T-helper 1 cell treated with Interleukin-12 subunit alpha and Interleukin-12 subunit beta and Interleukin-4 antibody, amounts not matched to agents 30 μg/mL and 1 μg/mL, for 36 hours (primary cell): ENCODE measurements around the gene NKG7.

ENCODE experiments used
- H3K27ac Mint-ChIP-seq: one replicate; pipeline ENCODE4 v1.8.0; 2021; ENCODE audit warnings: mild to moderate bottlenecking, mixed read lengths
- H3K27me3 Mint-ChIP-seq: one replicate; pipeline ENCODE4 v1.8.0; 2021; ENCODE audit warnings: low read depth, mixed read lengths
- H3K36me3 Mint-ChIP-seq: one replicate; pipeline ENCODE4 v1.8.0; 2021; ENCODE audit warnings: low read depth, mixed read lengths
- H3K4me1 Mint-ChIP-seq: one replicate; pipeline ENCODE4 v1.8.0; 2021; ENCODE audit warnings: low read depth, mixed read lengths
- H3K4me3 Mint-ChIP-seq: one replicate; pipeline ENCODE4 v1.8.0; 2021; ENCODE audit warnings: mild to moderate bottlenecking, moderate library complexity, mixed read lengths
- H3K9me3 Mint-ChIP-seq: one replicate; pipeline ENCODE4 v1.8.0; 2021; ENCODE audit warnings: mixed read lengths

Gene NKG7

GRCh38 chr19:51357952-51358351 is 14.5 kb downstream of the NKG7 start:
- Mint-ChIP-seq H3K4me3 (no peak overlapping the region), H3K4me1 (peaks cover 15% of the 10 kb centered on the region), H3K27ac (no peak overlapping the region), H3K27me3 (no peaks in the 10 kb centered on the region), H3K36me3 (no peaks in the 10 kb centered on the region), H3K9me3 (no peaks in the 10 kb centered on the region)

- Mint-ChIP-seq H3K4me3 (no peak overlapping the region), H3K4me1 (peaks cover 6% of the 10 kb centered on the region), H3K36me3 (peaks cover 9% of the 10 kb centered on the region), H3K9me3 (no peaks in the 10 kb centered on the region), H3K27ac (no peak overlapping the region), H3K27me3 (no peaks in the 10 kb centered on the region)
These were observed 16.2 kb downstream of the NKG7 start for GRCh38 chr19:51356159-51356801.

DNA sequence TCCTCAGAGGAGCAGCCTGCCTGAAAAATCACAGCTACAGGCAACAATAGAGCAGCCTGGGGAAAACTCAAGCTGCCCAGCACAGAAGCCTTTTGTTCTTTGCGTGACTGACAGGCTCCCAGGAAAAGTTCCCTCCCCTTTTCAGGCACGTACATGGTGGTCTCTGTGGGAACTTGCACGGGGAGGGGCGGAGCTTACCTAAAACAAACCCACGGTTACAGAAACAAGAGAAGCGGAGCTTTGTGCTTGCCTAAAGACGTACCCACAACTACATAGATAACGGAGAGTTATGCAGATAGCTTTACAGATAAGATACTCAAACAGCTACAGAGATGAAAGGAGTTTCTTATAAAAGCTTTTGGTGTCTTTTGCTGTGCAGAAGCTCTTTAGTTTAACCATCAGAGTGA is 17.7 kb downstream of the NKG7 start:
- no peaks in the 10 kb centered on the region for H3K9me3 Mint-ChIP-seq
- peaks cover 15% of the 10 kb centered on the region for H3K36me3 Mint-ChIP-seq
- peak overlapping the region; percentile 9 for H3K27ac Mint-ChIP-seq
- peak overlapping the region; percentile 7 for H3K4me3 Mint-ChIP-seq
- peaks cover 6% of the 10 kb centered on the region for H3K4me1 Mint-ChIP-seq
- no peaks in the 10 kb centered on the region for H3K27me3 Mint-ChIP-seq

DNA sequence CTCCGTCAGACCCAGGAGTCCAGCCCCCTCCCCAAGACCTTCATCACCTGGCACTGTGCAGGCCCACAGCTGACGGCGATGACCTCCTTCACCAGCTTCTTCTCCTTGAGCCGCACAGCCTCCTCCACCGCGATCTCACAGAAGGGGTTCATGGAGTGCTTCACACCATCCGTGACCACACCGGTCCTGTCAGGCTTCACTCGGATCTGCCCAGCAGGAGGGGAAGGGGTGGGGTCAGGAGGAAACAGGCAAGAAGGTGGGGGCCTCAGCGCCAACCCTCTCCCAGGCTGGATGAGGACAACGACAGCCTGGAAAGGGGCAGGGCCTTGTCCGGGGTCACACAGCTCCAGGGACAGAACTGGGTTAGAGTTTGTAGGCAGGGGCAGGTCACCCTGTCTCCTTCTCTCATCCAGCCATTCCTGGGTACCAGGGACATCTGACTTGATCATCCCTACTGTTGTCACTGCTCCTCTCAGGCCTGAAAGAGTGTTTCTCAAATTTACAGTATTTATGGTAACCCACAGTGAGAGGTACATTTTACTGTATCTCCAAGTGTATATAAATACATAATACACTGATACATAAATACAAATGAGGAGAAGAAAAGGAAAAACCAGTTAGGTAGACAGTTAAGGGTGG is 18.2 kb downstream of the NKG7 start:
- Mint-ChIP-seq H3K36me3 (peaks cover 15% of the 10 kb centered on the region), H3K4me3 (no peak overlapping the region), H3K4me1 (peaks cover 6% of the 10 kb centered on the region), H3K27me3 (no peaks in the 10 kb centered on the region), H3K9me3 (no peaks in the 10 kb centered on the region), H3K27ac (no peak overlapping the region)

- no peak overlapping the region for H3K4me3 Mint-ChIP-seq
- no peak overlapping the region for H3K27ac Mint-ChIP-seq
- no peaks in the 10 kb centered on the region for H3K27me3 Mint-ChIP-seq
- H3K9me3 Mint-ChIP-seq, result no peaks in the 10 kb centered on the region
- H3K36me3 Mint-ChIP-seq, result peaks cover 15% of the 10 kb centered on the region
- peaks cover 6% of the 10 kb centered on the region for H3K4me1 Mint-ChIP-seq
These were observed 19.6 kb downstream of the NKG7 start for GRCh38 chr19:51352783-51353360.

- no peaks in the 10 kb centered on the region for H3K9me3 Mint-ChIP-seq
- no peak overlapping the region for H3K4me3 Mint-ChIP-seq
These were observed 21.0 kb downstream of the NKG7 start for GRCh38 chr19:51351266-51351990.

GRCh38 chr19:51347209-51347928 is 25.1 kb downstream of the NKG7 start:
- peaks cover 3% of the 10 kb centered on the region for H3K27me3 Mint-ChIP-seq
- no peak overlapping the region for H3K27ac Mint-ChIP-seq
- no peaks in the 10 kb centered on the region for H3K9me3 Mint-ChIP-seq
- no peaks in the 10 kb centered on the region for H3K4me1 Mint-ChIP-seq
- no peak overlapping the region for H3K4me3 Mint-ChIP-seq
- H3K36me3 Mint-ChIP-seq, result peaks cover 23% of the 10 kb centered on the region

More at GRCh38 chr19:51351266-51351990, 21.0 kb downstream of the NKG7 start:
- Mint-ChIP-seq H3K27me3 (no peaks in the 10 kb centered on the region), H3K4me1 (peaks cover 6% of the 10 kb centered on the region), H3K27ac (no peak overlapping the region), H3K36me3 (peaks cover 18% of the 10 kb centered on the region)

- no peak overlapping the region for H3K4me3 Mint-ChIP-seq
- peaks cover 18% of the 10 kb centered on the region for H3K36me3 Mint-ChIP-seq
- no peak overlapping the region for H3K27ac Mint-ChIP-seq
- peaks cover 5% of the 10 kb centered on the region for H3K27me3 Mint-ChIP-seq
- no peaks in the 10 kb centered on the region for H3K4me1 Mint-ChIP-seq
- no peaks in the 10 kb centered on the region for H3K9me3 Mint-ChIP-seq
These were observed 25.7 kb downstream of the NKG7 start for GRCh38 chr19:51346742-51347141.

DNA sequence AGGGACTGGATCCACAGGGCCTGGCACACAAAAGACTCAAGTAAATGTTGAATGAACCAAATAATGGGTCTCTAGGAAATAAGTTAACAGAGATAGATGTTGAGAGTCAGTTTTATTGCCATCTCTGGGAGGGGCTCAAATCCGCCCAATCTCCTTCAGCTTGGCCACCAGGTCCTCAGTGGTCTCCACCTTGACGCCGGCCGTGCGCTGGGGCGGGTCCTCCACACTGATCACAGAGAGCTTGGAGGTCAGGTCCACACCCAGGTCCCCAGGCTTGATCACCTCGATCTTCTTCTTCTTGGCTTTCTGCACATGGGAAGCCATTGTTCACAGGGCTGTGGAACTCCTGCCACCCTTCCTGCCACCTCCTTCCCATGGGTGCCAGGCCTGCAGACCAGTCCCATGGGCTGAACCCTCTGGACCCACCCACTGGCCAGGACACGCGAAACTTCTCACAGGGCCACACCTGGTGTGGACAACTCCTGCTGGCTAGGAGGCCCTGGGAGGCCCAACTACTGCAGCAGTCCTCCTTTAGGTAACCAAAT is 27.3 kb downstream of the NKG7 start:
- no peak overlapping the region for H3K4me3 Mint-ChIP-seq
- H3K4me1 Mint-ChIP-seq, result no peaks in the 10 kb centered on the region
- H3K9me3 Mint-ChIP-seq, result no peaks in the 10 kb centered on the region
- H3K36me3 Mint-ChIP-seq, result peaks cover 13% of the 10 kb centered on the region
- H3K27me3 Mint-ChIP-seq, result peaks cover 13% of the 10 kb centered on the region
- no peak overlapping the region for H3K27ac Mint-ChIP-seq

DNA sequence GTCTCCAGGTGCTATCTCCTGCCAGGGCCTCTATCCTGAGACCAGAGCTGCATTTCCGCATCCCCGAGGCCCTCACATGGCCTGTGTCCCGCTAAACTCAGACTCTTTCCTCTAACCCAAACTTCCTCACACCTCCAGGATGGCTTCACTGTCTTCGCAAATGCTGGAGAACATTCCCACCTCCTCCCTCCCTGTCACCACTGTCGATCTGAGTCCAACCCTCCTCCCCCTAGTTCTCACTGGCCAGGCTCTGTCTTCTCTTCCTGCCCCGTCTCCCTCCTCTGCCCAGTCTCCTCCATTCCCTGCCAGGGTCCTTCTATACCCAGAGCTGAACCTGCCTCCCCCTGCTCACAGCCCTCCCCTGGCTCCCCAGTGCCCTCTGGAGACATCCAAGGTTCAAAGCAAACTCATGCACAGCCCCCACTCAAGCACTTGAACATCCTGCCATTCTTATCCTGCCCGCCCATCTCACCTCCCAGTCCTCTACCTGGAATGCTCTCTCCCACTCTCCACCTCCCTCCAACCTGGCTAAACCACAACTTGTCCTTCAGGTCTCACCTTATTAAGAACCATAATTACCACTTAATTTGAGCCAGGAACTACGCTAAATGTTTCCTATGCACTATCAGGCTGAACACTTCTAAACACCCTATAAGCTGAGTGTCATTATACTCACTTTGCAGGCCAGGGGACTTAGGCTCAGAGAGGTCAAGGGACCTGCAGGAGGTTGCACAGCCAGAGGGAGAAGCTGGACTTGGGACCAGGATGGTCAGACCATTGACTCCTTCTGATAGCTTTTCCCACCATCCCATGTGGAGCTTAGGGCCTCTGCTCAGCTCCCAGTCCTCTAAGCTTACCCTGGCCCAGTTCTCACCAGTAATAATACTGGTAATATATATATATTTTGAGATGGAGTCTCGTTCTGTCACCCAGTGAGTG is 29.6 kb downstream of the NKG7 start:
- Mint-ChIP-seq H3K36me3 (peaks cover 10% of the 10 kb centered on the region), H3K4me3 (peak overlapping the region; percentile 35), H3K9me3 (no peaks in the 10 kb centered on the region), H3K27me3 (peaks cover 13% of the 10 kb centered on the region), H3K27ac (no peak overlapping the region), H3K4me1 (peaks cover 11% of the 10 kb centered on the region)

DNA sequence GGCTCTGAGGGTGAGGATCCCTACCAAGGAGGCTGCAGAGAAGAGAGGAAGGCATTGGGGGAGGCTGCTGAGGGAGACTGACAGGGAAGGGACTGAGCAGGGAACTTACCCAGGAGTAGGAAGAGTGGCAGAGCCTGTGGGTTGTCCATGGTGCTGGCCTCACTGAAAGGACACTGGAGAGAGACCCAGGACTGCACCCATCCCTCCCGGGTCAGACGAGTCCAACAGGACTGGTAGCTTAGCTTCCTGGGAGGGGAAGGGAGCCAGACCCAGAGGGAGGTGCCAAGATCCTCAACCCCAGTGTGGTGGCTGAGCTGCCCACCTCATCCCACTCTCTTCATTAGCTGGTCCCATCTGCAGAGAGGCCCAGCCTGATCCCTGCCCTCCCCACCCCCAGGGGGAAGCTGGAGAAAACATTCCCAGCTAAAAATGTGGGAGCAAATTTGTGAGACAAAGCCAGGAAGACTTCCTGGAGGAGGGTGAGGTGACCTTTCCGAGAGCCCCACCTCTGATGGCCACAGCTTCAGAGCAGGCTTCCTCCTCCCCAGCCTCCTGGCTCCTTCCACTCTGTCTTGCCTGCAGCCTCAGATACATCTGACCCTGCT is 30.4 kb downstream of the NKG7 start, which contains the start of gene VSIG10L:
TSS of gene VSIG10L (minus strand) at position 164 of the 605 bp plus-strand sequence. CDS start at position 149, 15 bp downstream.
- Mint-ChIP-seq H3K9me3 (no peaks in the 10 kb centered on the region), H3K4me1 (peaks cover 11% of the 10 kb centered on the region), H3K36me3 (peaks cover 7% of the 10 kb centered on the region), H3K27me3 (peaks cover 13% of the 10 kb centered on the region), H3K27ac (peak within 1 kb of the TSS; percentile 76), H3K4me3 (peak within 1 kb of the TSS; percentile 60)

DNA sequence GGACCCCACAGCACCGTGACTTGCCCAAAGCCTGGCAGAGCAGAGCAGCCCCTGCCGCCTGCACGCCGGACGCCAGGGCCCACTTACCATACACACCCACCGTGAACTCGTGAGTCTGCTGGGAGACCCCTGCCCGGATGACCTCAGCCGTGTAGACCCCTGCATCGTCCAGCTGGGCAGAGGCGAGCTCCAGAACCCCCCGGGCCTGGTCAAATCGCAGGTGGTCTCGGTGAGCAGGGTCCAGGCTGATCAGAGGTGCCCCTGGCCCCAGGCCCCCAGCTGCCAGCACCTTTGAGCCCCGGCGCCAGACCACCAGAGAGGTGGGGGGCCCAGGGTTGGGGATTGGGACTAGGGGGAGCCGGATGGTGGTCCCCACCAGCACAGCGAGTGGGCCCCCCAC is 31.4 kb downstream of the NKG7 start:
- peaks cover 11% of the 10 kb centered on the region for H3K4me1 Mint-ChIP-seq
- H3K27ac Mint-ChIP-seq, result peak overlapping the region; percentile 76
- peaks cover 4% of the 10 kb centered on the region for H3K36me3 Mint-ChIP-seq
- peaks cover 13% of the 10 kb centered on the region for H3K27me3 Mint-ChIP-seq
- H3K4me3 Mint-ChIP-seq, result peak overlapping the region; percentile 60
- no peaks in the 10 kb centered on the region for H3K9me3 Mint-ChIP-seq
